Rectal smooth muscle tissue (tissue), 1 donor: ENCODE data around the gene PRRT2.
A peak's percentile ranks its signal among the peaks of the same experiment; 100 is the strongest.

ENCODE experiments used
- H3K27ac ChIP-seq: one replicate; pipeline ENCODE4 v1.7.0; 2013; ENCODE audit warnings: low read depth, low read length, inconsistent platforms
- H3K27me3 ChIP-seq: one replicate; pipeline ENCODE4 v1.7.0; 2013; ENCODE audit warnings: low read length; ENCODE audit not compliant: control insufficient read depth, insufficient read depth
- H3K36me3 ChIP-seq: one replicate; pipeline ENCODE4 v1.7.0; 2013; ENCODE audit warnings: low read length; ENCODE audit not compliant: control insufficient read depth, insufficient read depth
- H3K4me1 ChIP-seq: one replicate; pipeline ENCODE4 v1.7.0; 2013; ENCODE audit warnings: low read length; ENCODE audit not compliant: control insufficient read depth, insufficient read depth
- H3K4me3 ChIP-seq: one replicate; pipeline ENCODE4 v1.7.0; 2013; ENCODE audit warnings: low read length
- H3K9ac ChIP-seq: one replicate; pipeline ENCODE4 v1.7.0; 2013; ENCODE audit warnings: low read length

The PRRT2 gene

DNA sequence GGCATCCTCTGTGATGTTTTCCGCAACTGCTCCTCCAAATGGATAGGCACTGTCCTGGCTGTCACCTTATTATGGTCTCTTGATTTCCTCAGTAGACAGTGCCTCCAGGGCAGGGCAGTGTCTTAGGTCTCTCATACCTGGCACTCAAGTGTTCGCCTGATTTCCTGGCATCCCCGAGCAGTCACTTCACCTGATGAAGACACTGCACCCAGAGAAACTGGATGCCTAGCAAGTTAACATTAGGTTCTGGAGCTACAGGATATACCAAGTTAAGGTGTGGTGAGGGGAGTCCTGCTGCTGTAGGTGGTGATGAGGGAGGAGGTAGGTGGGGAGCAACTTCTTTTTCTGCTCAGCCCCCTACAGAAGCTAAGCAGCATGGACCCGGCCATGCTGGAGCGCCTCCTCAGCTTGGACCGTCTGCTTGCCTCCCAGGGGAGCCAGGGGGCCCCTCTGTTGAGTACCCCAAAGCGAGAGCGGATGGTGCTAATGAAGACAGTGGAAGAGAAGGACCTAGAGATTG, 9.5 kb upstream of the PRRT2 start:
- Histone ChIP-seq H3K9ac (no peak overlapping the region), H3K4me3 (no peak overlapping the region), H3K4me1 (peaks cover 7% of the 10 kb centered on the region), H3K36me3 (peaks cover 10% of the 10 kb centered on the region), H3K27ac (no peak overlapping the region), H3K27me3 (no peaks in the 10 kb centered on the region)

DNA sequence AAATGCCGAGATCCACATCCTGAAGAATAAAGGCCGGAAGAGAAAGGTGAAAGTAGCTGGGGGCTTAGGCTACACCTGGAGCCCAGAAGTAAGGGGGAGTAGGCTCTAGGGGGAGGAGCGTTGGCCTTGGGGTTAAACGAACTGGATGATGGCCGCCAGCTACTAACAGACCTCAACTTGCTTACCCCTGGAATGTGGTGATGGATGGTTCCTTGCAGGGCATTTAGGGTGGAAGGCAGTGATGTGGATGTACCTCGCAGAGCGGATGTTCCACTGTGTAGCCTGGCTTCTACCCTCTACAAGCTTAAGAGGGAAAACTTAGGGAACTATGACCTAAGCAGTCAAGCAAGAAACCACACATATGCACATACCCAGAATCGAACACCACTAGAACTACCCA, 8.0 kb upstream of the PRRT2 start:
- no peaks in the 10 kb centered on the region for H3K27me3 ChIP-seq
- peak overlapping the region; percentile 93 for H3K27ac ChIP-seq
- H3K4me1 ChIP-seq = peaks cover 16% of the 10 kb centered on the region
- no peak overlapping the region for H3K9ac ChIP-seq
- H3K36me3 ChIP-seq = peaks cover 11% of the 10 kb centered on the region
- no peak overlapping the region for H3K4me3 ChIP-seq

DNA sequence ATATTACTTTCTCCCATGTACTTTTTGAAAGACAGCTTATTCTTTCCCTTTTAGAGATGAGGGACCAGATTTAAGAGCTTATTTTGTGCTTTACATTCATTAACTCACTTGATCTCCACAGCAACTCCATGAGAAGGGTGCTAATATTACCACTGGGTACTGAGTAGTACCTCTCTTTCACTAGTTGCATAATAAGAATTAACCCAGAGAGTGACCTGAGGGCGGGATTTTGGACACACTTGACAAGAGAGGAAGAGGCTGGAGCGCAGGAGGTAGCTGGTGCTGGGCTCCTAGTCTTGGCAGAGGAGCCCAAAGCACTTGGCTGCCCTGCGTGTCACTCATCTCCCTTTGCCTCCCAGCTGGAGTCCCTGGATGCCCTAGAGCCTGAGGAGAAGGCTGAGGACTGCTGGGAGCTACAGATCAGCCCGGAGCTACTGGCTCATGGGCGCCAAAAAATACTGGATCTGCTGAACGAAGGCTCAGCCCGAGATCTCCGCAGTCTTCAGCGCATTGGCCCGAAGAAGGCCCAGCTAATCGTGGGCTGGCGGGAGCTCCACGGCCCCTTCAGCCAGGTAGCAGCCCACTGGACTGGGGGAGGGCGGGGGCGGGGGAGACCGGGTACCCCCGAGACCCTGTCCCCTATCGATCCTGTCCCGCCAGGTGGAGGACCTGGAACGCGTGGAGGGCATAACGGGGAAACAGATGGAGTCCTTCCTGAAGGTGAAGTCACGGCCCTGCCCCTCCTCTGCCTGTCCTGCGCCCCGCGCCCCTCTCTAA, 7.3 kb upstream of the PRRT2 start:
- Histone ChIP-seq H3K27me3 (no peaks in the 10 kb centered on the region), H3K36me3 (peaks cover 9% of the 10 kb centered on the region), H3K4me3 (peak overlapping the region; percentile 81), H3K27ac (peak overlapping the region; percentile 93), H3K4me1 (peaks cover 21% of the 10 kb centered on the region), H3K9ac (peak overlapping the region; percentile 78)

DNA sequence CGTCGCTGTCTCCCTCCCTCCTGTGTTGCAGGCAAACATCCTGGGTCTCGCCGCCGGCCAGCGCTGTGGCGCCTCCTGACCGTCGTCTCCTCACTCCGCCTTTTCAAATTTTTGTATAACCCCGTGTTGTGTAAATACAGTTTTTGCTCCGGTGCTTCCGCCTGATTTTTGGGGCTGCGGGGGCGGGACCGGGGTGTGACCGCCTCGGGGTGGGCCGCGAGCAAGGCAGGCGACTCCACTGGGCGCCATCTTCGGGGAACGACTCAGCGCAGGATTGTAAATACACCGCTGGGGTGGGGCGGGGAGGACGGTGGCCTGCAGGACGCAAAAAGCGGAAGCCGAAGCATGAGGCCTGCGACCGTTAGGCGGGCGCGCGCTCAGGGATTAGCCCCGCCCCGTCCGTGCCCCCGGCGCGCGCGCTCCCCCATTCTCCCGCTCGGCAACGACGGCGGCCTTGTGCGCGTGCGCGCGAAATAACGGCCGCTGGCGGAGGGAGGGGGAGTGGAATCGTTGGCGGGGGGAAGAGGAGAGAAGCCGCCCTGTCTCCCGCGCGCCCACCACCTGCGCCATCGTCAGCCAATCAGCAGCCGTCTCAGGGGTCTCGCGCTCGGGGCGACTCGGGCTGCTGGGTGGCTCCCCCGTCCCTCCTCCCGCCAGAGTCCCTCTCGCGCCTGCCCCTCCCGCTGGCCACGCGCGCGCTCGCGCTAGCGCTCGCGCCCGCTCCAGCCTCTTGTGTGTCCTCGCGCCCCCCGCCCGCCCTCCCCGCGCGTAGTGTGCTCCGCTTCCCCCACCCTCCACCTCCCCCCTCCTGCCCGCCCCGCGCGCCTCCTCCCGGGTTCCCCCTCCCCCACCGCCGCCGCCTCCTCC, 6.5 kb upstream of the PRRT2 start:
- H3K4me1 ChIP-seq = peaks cover 24% of the 10 kb centered on the region
- H3K27me3 ChIP-seq = no peaks in the 10 kb centered on the region
- peaks cover 11% of the 10 kb centered on the region for H3K36me3 ChIP-seq
- H3K27ac ChIP-seq = peak overlapping the region; percentile 93
- H3K9ac ChIP-seq = peak overlapping the region; percentile 78
- H3K4me3 ChIP-seq = peak overlapping the region; percentile 81

DNA sequence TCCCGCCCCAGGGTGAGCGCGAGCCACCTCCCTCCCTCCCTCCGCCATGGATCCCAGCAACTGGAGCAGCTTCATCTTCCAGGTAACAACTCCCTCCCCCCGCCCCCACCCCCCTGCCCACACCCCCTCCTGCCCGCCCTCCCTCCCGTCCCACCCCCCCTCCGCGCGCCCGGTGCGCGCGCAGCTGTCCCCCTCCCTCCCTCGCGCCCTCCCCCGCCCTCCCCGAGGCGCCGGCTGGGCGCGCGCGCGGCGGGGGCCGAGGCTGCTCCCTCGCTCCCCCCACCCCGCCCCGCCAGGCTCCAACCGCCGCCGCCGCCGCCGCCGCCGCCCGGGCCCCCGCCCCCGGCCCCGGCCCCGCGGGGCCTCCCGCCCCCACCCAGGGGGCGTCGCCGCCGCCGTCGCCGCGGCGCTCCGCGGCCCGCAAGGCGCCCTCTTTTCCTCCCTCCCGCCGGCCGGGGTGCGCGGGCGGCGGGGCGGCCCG, 5.9 kb upstream of the PRRT2 start, which contains the start of gene MAZ:
Gene MAZ (plus strand): TSS at position 431 of the 481 bp plus-strand sequence. CDS start 173 bp downstream, outside the sequence.
- Histone ChIP-seq H3K4me3 (peak within 1 kb of the TSS; percentile 81), H3K27ac (peak within 1 kb of the TSS; percentile 93), H3K4me1 (peaks cover 29% of the 10 kb centered on the region), H3K27me3 (no peaks in the 10 kb centered on the region), H3K36me3 (peaks cover 11% of the 10 kb centered on the region), H3K9ac (peak within 1 kb of the TSS; percentile 63)

DNA sequence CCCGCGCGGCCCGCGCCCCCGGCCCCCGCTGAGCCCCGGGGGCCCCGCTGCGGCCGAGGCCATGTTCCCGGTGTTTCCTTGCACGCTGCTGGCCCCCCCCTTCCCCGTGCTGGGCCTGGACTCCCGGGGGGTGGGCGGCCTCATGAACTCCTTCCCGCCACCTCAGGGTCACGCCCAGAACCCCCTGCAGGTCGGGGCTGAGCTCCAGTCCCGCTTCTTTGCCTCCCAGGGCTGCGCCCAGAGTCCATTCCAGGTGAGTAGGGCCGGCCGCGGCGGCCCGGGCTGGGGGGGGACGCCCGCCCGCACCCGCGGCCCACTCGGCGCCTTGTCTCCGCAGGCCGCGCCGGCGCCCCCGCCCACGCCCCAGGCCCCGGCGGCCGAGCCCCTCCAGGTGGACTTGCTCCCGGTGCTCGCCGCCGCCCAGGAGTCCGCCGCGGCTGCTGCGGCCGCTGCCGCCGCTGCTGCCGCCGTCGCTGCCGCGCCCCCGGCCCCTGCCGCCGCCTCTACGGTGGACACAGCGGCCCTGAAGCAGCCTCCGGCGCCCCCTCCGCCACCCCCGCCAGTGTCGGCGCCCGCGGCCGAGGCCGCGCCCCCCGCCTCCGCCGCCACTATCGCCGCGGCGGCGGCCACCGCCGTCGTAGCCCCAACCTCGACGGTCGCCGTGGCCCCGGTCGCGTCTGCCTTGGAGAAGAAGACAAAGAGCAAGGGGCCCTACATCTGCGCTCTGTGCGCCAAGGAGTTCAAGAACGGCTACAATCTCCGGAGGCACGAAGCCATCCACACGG, 5.2 kb upstream of the PRRT2 start:
- peak overlapping the region; percentile 58 for H3K4me3 ChIP-seq
- H3K27me3 ChIP-seq = no peaks in the 10 kb centered on the region
- H3K4me1 ChIP-seq = peaks cover 33% of the 10 kb centered on the region
- H3K9ac ChIP-seq = peak overlapping the region; percentile 63
- peaks cover 11% of the 10 kb centered on the region for H3K36me3 ChIP-seq
- peak overlapping the region; percentile 91 for H3K27ac ChIP-seq

DNA sequence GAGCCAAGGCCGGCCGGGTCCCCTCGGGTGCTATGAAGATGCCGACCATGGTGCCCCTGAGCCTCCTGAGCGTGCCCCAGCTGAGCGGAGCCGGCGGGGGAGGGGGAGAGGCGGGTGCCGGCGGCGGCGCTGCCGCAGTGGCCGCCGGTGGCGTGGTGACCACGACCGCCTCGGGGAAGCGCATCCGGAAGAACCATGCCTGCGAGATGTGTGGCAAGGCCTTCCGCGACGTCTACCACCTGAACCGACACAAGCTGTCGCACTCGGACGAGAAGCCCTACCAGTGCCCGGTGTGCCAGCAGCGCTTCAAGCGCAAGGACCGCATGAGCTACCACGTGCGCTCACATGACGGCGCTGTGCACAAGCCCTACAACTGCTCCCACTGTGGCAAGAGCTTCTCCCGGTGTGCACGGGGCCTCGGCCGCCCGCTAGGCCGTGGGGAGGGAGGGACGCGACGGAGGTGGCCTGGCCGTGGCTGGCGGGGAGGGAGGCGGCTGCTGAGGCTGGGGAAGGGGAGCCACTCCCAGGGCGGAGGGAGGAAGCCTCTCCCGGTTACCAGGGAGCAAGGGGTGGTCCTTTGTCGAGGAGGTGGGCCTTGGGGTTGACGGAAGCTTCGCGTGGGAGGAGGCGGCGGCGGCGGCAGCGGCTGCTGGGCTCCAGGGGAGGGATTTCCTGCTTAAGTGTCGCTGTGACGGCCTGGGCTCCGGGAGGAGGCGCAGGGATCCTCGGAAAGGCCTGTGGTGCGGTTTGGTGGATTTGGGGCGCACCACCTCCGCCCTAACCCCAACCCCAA, 4.4 kb upstream of the PRRT2 start:
- H3K9ac ChIP-seq = peak overlapping the region; percentile 63
- no peaks in the 10 kb centered on the region for H3K27me3 ChIP-seq
- H3K27ac ChIP-seq = peak overlapping the region; percentile 82
- peak overlapping the region; percentile 58 for H3K4me3 ChIP-seq
- peaks cover 11% of the 10 kb centered on the region for H3K36me3 ChIP-seq
- H3K4me1 ChIP-seq = peaks cover 33% of the 10 kb centered on the region

DNA sequence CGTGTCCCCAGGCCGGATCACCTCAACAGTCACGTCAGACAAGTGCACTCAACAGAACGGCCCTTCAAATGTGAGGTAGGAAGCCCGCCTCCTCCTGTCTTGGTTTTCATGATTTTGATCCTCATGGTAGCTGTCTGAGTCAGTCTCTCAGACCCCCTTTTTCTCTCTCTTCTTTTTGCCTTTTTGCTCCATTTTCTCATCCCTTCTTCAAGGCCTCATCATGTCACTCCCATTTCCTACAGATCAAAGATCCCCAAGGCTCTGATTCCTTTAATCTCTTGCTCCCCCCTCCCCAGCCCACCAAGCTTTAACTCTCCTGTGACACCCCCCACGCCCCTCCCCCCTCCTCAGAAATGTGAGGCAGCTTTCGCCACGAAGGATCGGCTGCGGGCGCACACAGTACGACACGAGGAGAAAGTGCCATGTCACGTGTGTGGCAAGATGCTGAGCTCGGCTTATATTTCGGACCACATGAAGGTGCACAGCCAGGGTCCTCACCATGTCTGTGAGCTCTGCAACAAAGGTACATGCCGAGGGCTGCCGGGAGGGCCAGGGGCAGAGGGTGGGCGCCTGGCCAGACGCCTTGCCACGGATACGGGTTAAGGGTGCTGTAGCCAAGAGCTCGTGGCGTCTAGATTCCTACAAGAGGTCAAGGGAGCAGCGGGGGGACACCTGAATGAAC, 3.6 kb upstream of the PRRT2 start:
- Histone ChIP-seq H3K36me3 (peaks cover 11% of the 10 kb centered on the region), H3K4me1 (peaks cover 33% of the 10 kb centered on the region), H3K27me3 (no peaks in the 10 kb centered on the region), H3K9ac (peak overlapping the region; percentile 2), H3K4me3 (peak overlapping the region; percentile 58), H3K27ac (peak overlapping the region; percentile 82)

DNA sequence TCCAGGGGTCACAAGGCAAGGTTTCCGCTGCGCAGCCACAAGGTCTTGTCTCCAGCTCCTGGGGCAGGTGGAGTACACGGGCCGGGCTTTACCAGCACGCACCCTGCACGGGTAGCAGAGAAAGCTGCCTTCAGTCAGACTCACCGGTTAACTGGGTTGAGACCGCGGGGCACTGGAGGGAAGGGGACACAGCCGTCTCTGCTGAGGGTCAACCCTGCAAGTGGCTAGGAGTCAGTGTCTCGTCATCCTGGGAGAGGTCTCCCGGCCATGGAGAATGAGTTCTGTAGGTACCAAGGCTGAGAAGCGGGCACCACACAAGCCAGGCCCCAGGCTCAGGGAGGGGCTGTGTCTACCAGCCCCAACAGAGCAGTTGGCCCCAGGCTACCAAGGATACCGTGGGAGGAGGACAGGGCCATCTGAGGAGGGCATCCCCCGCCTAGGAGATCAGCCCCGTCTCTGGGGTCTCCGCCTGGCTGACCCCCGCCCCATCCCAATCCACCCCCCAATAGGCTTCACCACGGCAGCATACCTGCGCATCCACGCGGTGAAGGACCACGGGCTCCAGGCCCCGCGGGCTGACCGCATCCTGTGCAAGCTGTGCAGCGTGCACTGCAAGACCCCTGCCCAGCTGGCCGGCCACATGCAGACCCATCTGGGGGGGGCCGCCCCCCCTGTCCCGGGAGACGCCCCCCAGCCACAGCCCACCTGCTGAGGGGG, 2.8 kb upstream of the PRRT2 start:
- Histone ChIP-seq H3K4me1 (peaks cover 33% of the 10 kb centered on the region), H3K9ac (no peak overlapping the region), H3K27ac (peak overlapping the region; percentile 82), H3K4me3 (peak overlapping the region; percentile 58), H3K27me3 (no peaks in the 10 kb centered on the region), H3K36me3 (peaks cover 11% of the 10 kb centered on the region)

DNA sequence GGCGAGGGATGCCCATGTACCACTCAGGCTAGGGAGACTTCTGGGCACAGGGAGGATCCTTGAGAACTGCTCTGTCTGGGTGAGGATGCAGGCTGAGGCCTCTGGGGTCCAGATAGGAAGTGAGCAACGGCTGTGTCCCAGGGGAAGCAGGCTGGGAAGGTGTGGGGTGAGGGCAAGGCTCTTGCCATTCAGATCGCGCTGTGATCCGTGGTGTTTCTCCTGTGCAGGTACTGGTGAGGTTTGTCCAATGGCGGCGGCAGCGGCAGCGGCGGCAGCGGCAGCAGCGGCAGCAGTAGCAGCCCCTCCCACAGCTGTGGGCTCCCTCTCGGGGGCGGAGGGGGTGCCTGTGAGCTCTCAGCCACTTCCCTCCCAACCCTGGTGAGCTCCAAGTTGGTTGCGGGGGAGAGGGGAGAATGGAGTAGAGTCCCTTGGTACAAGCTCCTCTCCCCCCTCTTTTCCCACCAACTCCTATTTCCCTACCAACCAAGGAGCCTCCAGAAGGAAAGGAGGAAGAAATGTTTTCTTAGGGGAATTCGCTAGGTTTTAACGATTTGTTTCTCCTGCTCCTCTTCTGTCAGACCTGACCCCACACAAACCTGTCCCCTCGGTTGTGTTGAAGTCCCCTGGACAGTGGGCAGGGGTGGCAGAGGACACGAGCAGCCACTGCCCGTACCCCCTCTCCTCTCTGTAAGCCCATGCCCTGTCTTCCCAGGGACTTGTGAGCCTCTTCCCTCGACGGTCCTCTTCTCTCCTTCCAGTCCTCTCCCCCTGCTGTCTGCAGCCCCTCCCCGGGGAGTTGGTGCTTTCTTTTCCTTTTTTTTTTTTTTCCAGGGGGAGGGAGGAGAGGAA, 1.9 kb upstream of the PRRT2 start:
- Histone ChIP-seq H3K27me3 (no peaks in the 10 kb centered on the region), H3K4me1 (peaks cover 34% of the 10 kb centered on the region), H3K27ac (peak overlapping the region; percentile 87), H3K36me3 (peaks cover 11% of the 10 kb centered on the region), H3K4me3 (peak overlapping the region; percentile 27), H3K9ac (no peak overlapping the region)
